ENCODE data around the gene LRRN4CL.

- TF ChIP-seq CTCF (IDR thresholded peaks at IDR 0.05) (no peak), POLR2A (IDR thresholded peaks at IDR 0.05) (no peak), POLR2AphosphoS5 (IDR thresholded peaks at IDR 0.05) (no peak), EP300 (IDR thresholded peaks at IDR 0.05) (no peak)
Measured at GRCh38 chr11:62710001-62710345, 20.6 kb upstream of the LRRN4CL start.
